HPDE6-E6E7 (cell line): ENCODE results near the gene MRPL38.
"Not testable (repeated sequence)": the region's sequence is repeated elsewhere in the genome, so short reads cannot be mapped to it uniquely, and the experiment has no call there.

ENCODE experiments used
- DNase-seq: peaks from one replicate; pipeline ENCODE4 v3.0.0; 2011; ENCODE audit warnings: missing footprints; ENCODE audit errors: extremely low spot score

The MRPL38 gene

DNA sequence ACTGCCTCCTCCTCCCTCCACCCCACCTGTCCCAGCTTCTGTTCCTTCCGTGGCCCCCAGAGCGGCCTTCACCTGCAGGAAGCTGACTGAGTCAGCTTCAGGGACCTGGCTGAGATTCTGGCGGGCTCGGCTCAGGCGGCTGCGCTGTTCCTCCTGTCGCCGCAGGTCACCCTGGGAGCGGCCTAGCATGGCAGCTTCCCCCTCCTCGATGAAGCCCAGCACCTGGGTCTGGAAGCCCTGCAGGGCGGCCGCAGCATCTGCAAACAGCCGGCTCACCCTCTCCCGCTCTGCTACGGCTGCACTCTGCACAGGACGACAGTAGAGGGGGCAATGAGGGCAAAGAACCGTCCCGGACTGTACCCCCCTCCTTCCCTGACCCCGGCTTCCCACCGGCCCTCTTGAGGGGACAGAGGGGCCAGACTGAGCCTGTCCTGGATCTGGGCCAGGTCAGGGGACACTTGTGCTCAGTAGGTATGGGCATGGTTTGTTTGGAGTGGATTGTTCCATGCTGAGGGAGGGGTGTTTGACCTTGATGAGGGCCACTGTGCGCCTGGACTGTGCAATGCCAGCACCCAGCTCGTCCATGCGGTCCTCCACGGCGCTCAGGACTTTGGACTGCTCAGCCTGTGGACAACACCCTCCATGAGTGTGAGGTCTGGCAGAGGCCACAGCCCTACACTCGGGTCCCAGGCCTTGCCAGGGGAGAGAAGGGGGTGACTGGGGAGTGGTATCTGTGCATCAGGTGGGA is 28.3 kb downstream of the MRPL38 start:
- peak; percentile 79 for DNase-seq

DNA sequence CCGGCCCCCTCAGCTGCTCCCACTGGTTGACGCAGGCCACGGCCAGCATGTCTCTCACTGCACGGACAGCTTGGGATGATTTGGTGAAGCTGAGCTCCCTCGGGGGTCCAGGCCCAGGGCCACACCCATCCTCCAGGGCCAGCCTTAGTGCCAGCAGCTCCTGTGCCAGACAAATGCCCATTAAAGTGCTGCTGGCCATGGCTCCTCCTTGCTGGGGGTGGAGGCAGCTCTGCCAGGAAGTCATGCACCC is 28.8 kb downstream of the MRPL38 start:
- no peak for DNase-seq

DNA sequence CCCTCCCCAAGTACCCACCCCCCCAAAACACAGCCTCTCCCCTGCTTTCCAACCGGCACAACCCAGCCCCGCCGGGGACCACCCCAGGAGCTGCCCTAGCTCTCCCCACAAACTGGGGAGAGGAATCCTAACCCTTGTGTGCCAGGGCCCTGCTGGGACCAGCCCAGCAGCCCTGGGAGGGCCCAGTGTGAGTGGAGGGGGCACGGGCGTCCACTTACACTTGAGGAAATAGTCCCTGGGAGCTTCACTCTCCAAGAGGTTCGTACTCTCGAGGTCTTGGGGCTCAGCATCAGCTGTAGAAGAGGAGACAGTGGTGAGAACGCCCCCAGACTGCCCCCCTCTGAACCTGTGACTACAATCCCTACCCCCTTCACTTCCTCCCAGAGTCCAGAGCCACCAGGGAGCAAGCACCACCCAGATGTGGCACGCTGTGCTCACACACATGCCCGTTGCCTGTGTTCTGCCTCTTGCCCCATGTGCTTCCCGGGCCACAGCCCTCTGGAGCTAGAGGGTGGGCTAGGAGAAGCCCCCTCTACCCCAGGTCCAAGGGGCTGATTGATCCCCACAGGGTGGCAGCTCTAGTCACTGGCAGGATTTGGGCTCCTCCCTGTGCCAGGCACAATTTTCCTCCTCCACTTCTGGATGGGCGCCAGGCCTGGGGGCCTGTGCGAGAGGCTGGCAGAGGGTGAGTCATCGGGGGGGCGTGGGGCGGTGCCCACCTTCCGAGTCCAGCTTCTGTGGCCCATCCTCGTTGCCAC is 29.3 kb downstream of the MRPL38 start:
- no peak for DNase-seq

DNA sequence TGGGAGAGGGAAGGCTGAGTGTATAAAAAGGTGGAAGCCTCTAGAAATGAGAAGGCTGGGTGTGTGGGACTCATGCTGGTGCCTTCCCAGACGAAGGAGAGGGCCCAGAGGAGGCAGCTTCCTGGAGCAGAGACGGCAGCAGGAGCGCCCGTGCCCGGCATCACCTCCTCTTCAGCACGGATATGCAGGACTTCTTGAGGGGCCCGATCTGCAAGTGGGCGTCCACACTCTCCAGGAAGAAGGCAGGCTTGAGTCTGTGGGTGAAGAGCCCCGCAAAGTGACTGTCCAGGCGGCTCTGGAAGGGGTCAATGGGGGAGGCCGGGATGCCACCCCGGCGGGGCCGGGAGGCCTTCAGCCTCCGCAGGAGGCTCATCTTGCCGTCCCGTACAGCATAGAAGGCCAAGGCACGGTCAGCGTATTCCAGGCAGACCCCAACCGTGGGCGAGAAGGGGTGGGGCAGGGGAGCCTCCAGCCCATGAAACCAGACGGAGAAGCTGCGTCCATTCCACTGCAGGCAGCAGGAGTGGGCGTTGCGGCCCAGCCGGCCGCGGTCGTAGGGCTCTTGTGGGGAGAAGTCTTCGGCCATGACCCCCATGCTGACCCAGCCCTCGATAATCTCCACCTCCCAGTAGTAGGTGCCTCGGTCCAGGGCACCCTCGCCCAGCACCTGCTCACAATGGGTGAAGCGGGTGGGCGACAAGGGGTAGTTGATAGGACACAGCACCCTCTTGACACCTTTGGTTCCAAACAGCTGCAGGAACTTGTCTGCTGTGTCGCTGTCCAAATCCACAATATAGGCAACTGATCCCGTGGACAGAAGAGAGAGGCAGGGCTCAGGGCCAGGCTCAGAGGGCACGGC is 30.1 kb downstream of the MRPL38 start:
- no peak for DNase-seq

- DNase-seq = no peak
Measured at GRCh38 chr17:75873587-75874322, 30.9 kb downstream of the MRPL38 start.

DNA sequence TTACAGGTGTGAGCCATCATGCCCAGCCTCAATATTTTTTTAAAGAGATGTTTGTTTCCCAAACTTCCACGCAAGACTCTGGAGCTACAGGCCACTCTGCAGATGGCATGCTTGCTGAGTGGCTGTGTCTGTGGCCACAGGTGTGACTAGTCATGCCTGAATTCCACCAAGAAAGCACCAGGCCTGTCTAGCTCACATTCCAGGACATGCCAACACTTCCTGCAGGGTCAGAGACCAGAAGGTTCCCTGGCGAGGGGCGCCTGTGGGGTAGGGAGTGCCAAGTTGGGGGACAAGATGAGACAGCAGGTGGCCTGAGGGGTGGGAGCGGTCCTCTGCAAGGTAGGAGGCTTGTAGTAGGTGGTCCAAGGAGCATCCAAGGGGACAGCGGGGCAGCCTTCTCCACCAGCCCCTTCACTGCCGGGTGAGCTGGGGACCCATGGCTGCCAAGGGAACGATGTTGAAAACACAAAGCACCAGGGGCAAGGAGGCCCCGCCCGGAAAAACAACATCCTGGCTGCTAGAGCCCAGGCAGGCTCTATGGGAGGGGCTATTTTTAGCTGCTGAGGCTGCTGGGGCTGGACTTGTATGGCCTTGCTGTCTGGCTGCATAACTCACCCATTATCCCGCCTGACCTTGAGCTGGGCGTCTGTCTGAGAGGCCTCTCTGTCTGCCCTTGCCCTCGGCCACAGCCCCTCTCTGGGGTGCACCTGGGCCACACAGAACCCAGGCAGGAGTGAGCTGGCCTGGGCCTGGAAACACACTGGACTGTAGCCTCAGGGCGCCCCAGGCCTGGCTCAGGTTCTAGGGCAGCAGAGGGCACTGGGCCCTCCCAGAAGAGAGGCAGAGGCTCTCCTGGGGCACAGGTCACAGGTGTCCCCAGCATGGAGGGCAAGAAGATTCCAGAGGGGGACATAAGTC is 32.0 kb downstream of the MRPL38 start:
- peak; percentile 88 for DNase-seq

GRCh38 chr17:75870228-75870627 is 34.5 kb downstream of the MRPL38 start:
- DNase-seq = not testable (repeated sequence)

DNA sequence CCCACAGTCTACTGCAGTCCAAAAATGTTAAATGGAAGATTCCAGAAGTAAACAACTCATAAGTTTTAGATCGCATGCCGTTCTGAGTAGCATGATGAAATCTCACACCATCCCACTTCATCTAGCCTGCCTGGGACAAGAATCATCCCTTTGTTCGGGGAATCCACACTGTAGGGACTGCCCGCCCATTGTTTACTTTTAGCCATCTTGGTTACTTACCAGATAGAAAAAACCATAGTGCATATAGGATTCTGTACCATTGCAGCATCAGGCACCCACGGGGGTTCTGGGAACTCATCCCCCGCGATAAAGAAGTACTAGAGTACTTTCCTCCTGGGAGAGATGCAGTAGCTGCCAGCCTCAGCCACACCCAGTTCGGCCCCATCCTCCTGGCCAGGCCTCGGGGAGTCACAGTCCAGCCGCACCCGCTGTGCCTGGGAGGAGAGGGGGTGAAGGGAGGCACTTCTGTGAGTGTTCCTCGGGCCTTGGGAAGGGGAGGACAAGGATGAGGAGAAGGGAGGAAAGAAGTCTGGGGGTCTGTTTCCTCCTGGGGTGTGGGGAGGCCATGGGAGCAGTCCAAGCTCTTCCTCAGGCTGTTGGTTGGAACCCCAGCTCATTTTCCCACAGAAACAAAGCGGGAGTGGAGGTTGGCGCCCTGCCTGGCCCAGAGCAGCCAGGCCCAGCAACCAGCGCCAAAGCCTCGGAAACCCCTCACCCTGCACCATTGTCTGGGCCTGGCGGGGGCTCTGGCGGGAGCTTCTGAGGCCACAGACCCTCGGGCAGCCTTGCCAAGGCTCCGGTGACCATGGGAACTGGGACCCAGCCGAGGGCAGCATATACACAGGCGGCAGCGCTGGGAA is 35.2 kb downstream of the MRPL38 start:
- no peak for DNase-seq

- DNase-seq = not testable (repeated sequence)
Measured at GRCh38 chr17:75868730-75869281, 35.9 kb downstream of the MRPL38 start.

DNA sequence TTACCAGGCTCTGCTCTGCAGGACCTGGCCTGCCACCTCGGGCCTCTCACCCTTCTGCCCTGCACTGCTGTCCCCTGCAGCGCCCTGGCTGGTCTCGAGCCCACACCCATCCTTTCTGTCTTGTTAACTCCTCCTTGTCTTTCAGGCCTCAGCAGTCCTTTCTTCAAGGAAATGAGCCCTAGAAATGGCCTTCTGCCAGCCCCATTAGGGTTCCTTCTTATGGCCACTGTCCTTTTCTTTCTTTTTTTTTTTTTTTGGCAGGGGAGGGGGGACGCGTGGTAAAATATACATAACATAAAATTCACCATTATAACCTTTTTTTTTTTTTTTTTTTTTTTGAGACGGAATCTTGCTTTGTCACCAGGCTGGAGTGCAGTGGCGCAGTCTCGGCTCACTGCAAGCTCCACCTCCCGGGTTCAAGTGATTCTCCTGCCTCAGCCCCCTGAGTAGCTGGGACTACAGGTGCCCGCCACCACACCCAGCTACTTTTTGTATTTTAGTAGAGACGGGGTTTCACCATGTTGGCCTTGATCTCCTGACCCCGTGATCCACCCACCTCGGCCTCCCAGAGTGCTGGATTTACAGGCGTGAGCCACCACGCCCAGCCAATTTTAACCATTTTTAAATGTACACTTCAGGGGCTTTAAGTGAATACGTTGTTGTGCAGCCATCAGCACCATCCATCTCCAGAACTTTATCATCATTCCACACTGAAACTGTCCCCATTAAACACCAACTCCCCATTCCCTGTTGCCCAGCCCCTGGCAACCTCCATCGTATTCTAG is 39.1 kb downstream of the MRPL38 start:
- not testable (repeated sequence) for DNase-seq

DNA sequence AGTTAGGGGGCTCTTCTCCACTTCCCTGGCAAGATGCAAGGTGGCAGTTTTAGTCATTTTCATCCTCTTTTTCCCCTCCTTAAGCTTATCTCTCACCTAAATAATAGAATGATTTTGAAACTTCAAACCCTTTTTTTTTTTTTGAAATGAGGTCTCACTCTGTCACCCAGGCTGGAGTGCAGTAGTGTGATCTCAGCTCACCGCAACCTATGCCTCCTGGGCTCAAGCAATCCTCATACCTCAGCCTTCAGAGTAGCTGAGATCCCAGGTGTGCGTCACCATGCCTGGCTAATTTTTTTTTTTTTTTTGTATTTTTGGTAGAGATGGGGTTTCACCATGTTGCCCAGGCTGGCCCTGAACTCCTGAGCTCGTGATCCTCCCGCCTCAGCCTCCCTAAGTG is 39.8 kb downstream of the MRPL38 start:
- DNase-seq = not testable (repeated sequence)

DNA sequence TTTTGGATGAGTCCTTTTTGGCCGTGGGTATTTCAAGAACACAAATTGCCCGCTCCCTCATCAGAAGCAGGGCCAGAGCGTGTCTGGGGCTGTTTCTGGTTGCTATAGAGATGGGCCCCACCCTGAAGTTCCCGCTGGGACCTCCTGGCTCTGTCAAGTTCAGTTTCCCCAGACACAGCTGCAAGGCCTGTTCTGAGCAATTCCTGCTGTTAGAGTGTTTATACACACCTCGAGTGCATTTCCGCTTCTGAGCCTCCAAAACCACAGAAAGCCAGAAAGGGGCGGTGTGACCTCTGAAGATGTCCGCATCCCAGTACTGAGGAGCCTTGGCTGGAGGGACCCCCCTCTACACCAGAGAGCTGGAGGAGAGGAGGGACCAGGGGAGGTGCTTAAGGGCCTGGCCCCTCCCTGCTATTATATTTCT is 40.2 kb downstream of the MRPL38 start:
- DNase-seq = no peak

GRCh38 chr17:75861927-75862317 is 42.8 kb downstream of the MRPL38 start:
- no peak for DNase-seq

GRCh38 chr17:75859358-75859757 is 45.3 kb downstream of the MRPL38 start:
- DNase-seq = not testable (repeated sequence)

DNA sequence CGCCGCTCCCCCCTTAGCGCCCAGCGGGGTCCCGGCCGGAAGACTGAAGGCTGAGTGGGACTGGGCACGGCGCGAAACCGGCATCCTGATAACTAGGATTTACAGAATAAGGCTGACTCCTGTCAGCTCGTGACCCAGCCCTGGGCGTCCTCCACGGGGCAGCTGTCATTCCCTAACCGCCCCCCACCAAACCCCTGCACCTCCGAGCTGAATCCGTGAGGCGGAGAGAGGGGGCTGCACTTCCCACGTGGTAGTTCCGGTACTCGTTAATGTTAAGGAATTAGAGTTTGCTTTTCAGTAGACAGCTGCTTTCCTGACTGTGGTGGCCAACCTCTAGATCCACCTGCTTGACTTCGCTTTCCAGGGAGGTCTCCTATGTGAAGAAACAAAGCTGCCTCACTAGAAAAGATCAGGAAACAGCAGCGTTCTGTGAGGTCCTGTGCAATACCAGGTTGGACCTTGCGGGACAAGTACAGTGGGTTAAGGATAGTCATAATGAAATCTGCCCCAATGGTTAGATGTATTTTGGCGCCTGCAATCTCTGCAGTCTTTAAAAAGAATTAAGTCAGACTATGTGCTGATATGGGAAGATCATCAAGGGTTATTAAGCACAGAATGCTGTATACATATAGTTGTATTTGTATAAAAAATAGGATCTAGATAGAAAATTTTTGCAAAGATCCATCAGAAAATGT is 48.5 kb downstream of the MRPL38 start:
- DNase-seq = no peak

DNA sequence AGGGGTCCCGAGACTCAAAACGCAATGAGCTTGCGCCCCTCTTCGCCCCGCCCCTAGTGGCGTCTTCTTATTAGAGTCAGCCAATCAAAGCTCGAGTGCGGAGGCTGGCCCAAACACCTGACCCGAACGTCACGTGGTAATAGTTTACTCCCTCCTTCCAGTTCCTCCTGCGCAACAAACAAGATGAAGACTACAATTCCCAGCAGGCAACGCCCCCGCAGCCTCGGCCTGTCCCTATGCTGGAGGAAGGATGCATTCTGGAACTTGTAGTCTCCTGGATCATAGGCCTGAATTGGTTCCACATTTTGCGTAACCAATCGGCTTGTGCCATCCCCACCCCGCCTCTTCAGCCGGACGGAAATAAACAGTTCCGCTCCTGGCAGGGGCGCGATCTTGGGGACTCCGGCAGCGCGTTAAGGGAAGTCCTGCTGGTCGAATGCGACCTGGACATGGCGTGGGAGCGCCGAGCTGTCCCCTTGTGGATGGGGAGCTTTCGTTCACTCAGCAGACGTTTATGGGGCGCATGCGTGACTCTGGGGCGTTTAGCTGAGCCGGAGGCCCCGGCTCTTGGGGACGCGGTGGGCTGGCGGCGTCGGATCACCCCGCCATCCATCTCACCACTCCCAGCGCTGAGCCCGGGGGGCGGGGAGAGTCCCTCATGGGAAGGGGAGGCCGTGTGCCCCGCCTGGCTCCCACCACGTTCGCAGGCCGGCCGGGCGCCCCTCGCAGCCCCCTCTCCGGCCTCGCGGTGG is 49.2 kb downstream of the MRPL38 start, which contains the start of gene WBP2:
TSS of gene WBP2 (minus strand) at position 26 of the 752 bp plus-strand sequence. CDS start 38 bp downstream, outside the sequence.
- peak; percentile 99 for DNase-seq

DNA sequence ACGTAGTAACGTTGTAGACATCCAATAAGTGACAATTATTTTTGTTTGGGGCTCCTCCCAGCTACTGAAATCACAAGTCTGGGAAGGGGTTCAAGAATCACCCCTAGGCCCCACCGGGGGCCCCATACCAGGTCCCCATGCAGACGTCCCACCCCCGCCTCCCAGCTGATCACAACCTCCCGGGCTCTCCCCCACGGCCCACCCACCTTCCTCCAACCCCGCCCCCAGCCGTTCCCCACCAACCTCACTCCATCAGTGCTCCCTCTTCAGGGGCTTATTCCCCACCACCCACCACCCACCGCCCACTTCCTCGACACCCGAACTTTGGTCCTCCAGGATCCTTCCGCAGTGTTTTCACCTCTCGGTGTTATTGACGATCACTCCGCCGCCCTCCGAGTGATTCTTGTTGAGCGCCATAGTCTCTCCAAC is 49.8 kb downstream of the MRPL38 start:
- no peak for DNase-seq
